GM23338 (cell line): ENCODE data around the gene SH3BP2. TPM values are rescaled to one million over a fixed set of nuclear protein-coding genes. Genes with fewer than 3 reads are reported as not detected.

Experiments
- ATAC-seq: fragments of 200-7000 bp; cut with Tn5 transposase; 3 replicates; pipeline ENCODE4 v1.9.1; 2020
- DNase-seq: peaks from one replicate; pipeline ENCODE4 v3.0.0-alpha.2; 2015; ENCODE audit warnings: low spot score
- H2AFZ ChIP-seq: fragments of 200-600 bp; sonication (generic); 2 replicates; pipeline ENCODE4 v1.8.0; 2016; ENCODE audit warnings: antibody characterized with exemption, mild to moderate bottlenecking, moderate library complexity
- H3F3A ChIP-seq: fragments of 200-600 bp; sonication (generic); replicated peaks from 2 replicates; pipeline ENCODE4 v1.8.0; 2017; ENCODE audit warnings: antibody characterized with exemption, mixed run types, low read depth
- H3K27ac ChIP-seq: fragments of 200-600 bp; sonication (generic); 2 replicates; pipeline ENCODE4 v1.6.1; 2016; ENCODE audit warnings: low read depth
- H3K27me3 ChIP-seq: fragments of 200-600 bp; sonication (generic); 2 replicates; pipeline ENCODE4 v1.8.0; 2016; ENCODE audit warnings: mild to moderate bottlenecking, mixed run types, moderate library complexity; ENCODE audit not compliant: insufficient read depth
- H3K36me3 ChIP-seq: fragments of 200-600 bp; sonication (generic); 2 replicates; pipeline ENCODE4 v1.8.0; 2016; ENCODE audit warnings: mild to moderate bottlenecking; ENCODE audit not compliant: insufficient read depth
- H3K4me1 ChIP-seq: fragments of 200-600 bp; sonication (generic); 2 replicates; pipeline ENCODE4 v1.8.0; 2016; ENCODE audit warnings: mild to moderate bottlenecking, moderate library complexity; ENCODE audit not compliant: insufficient read depth
- H3K4me2 ChIP-seq: fragments of 200-600 bp; sonication (generic); 2 replicates; pipeline ENCODE4 v1.7.1; 2017; ENCODE audit warnings: mixed run types
- H3K4me3 ChIP-seq: fragments of 200-600 bp; sonication (generic); 2 replicates; pipeline ENCODE4 v1.6.1; 2016; ENCODE audit warnings: mixed run types
- H3K79me2 ChIP-seq: fragments of 200-600 bp; sonication (generic); replicated peaks from 2 replicates; pipeline ENCODE4 v1.8.0; 2017; ENCODE audit warnings: mild to moderate bottlenecking; ENCODE audit not compliant: insufficient read depth
- H3K9me2 ChIP-seq: fragments of 200-600 bp; sonication (generic); 2 replicates; pipeline ENCODE4 v1.8.0; 2017; ENCODE audit not compliant: insufficient read depth
- H4K20me1 ChIP-seq: fragments of 200-600 bp; sonication (generic); replicated peaks from 2 replicates; pipeline ENCODE4 v1.8.0; 2017; ENCODE audit warnings: mild to moderate bottlenecking; ENCODE audit not compliant: insufficient read depth
- H3K27ac Mint-ChIP-seq: 2 replicates; pipeline ENCODE4 v1.8.0; 2020; ENCODE audit warnings: inconsistent platforms, mild to moderate bottlenecking, moderate library complexity, mixed read lengths
- H3K27me3 Mint-ChIP-seq: 3 replicates; pipeline ENCODE4 v1.8.0; 2022; ENCODE audit warnings: low read depth, mild to moderate bottlenecking, moderate library complexity, mixed read lengths, inconsistent platforms; ENCODE audit not compliant: insufficient read depth, poor library complexity
- H3K36me3 Mint-ChIP-seq: 3 replicates; pipeline ENCODE4 v1.8.0; 2021; ENCODE audit warnings: low read depth, mild to moderate bottlenecking, inconsistent platforms, moderate library complexity, mixed read lengths
- H3K4me1 Mint-ChIP-seq: 3 replicates; pipeline ENCODE4 v1.8.0; 2020; ENCODE audit warnings: mild to moderate bottlenecking, inconsistent platforms, mixed read lengths
- H3K4me3 Mint-ChIP-seq: 3 replicates; pipeline ENCODE4 v1.8.0; 2021; ENCODE audit warnings: moderate library complexity, mild to moderate bottlenecking, inconsistent platforms, mixed read lengths
- H3K9me3 Mint-ChIP-seq: 3 replicates; pipeline ENCODE4 v1.8.0; 2020; ENCODE audit warnings: moderate library complexity, mild to moderate bottlenecking, inconsistent platforms, mixed read lengths
- CREB1 ChIP-seq: fragments of 250-450 bp; sonication (Bioruptor Pico); IDR thresholded peaks from 2 replicates; pipeline ENCODE4 v1.5.0; 2020; ENCODE audit warnings: low read depth, mild to moderate bottlenecking, moderate library complexity
- CTCF ChIP-seq, 2 experiments: fragments of 200-600 bp in 1 of 2; sonication (generic) in 1 of 2; conservative IDR thresholded peaks; 2 replicates each; pipeline versions ENCODE4 v1.5.1 to v1.6.1; 2016 to 2017; ENCODE audit warnings: antibody characterized with exemption in 2 of 2, low read depth in 2 of 2, mild to moderate bottlenecking in 2 of 2, moderate library complexity in 1 of 2
- EZH2 ChIP-seq: fragments of 200-600 bp; sonication (generic); IDR thresholded peaks from one replicate; pipeline ENCODE4 v1.8.0; 2017; ENCODE audit warnings: antibody characterized with exemption, mild to moderate bottlenecking, low read depth; ENCODE audit not compliant: unreplicated experiment
- EZH2phosphoT487 ChIP-seq: fragments of 200-600 bp; sonication (generic); IDR thresholded peaks from one replicate; pipeline ENCODE4 v1.8.1; 2018; ENCODE audit warnings: antibody characterized with exemption; ENCODE audit not compliant: unreplicated experiment
- JUNB ChIP-seq: IDR thresholded peaks from one replicate; pipeline ENCODE4 v1.6.1; 2016; ENCODE audit warnings: antibody characterized with exemption; ENCODE audit not compliant: unreplicated experiment
- NANOG ChIP-seq: IDR thresholded peaks from 2 replicates; pipeline ENCODE4 v1.6.1; 2016; ENCODE audit warnings: antibody characterized with exemption, borderline replicate concordance
- POLR2AphosphoS5 ChIP-seq: IDR thresholded peaks from 2 replicates; pipeline ENCODE4 v1.6.1; 2016; ENCODE audit warnings: antibody characterized with exemption, low read depth
- REST ChIP-seq: IDR thresholded peaks from one replicate; pipeline ENCODE4 v1.6.1; 2018; ENCODE audit warnings: antibody characterized with exemption; ENCODE audit not compliant: unreplicated experiment
- STAT1 ChIP-seq: IDR thresholded peaks from one replicate; pipeline ENCODE4 v1.6.1; 2016; ENCODE audit warnings: antibody characterized with exemption; ENCODE audit not compliant: unreplicated experiment
- ZNF114 ChIP-seq: fragments of 250-450 bp; sonication (Bioruptor Pico); IDR thresholded peaks from 2 replicates; pipeline ENCODE4 v1.5.0; 2020; ENCODE audit warnings: mild to moderate bottlenecking, moderate library complexity
- ZNF331 ChIP-seq: fragments of 250-450 bp; sonication (Bioruptor Pico); IDR thresholded peaks from 2 replicates; pipeline ENCODE4 v1.5.0; 2020; ENCODE audit warnings: low read depth, mild to moderate bottlenecking, moderate library complexity
- ZNF462 ChIP-seq: fragments of 250-450 bp; sonication (Bioruptor Pico); IDR thresholded peaks from 2 replicates; pipeline ENCODE4 v1.5.0; 2020; ENCODE audit warnings: mild to moderate bottlenecking, moderate library complexity
- polyA plus RNA-seq: library from polyadenylated mRNA; unstranded; fragments of >200 nt; fragmentation: Nextera tagmentation; extraction: Ambion mirVana; gene quantifications from 2 replicates; pipeline ENCODE4 v1.2.1, GENCODE V29; 2016
- total RNA-seq: library from RNA; depleted of rRNA; stranded (reverse); fragments of >200 nt; shearing (Covaris generic); gene quantifications from 2 replicates; pipeline ENCODE4 v1.2.3, GENCODE V29; 2014
- TF ChIP-seq, protein P1 (sequence below): IDR thresholded peaks from 2 replicates; pipeline ENCODE4 v1.6.1; 2016; ENCODE audit warnings: antibody characterized with exemption

The SH3BP2 gene
- total and polyA plus RNA-seq, 2 experiments from 2014 or later = 15.2 to 43.9 TPM

DNA sequence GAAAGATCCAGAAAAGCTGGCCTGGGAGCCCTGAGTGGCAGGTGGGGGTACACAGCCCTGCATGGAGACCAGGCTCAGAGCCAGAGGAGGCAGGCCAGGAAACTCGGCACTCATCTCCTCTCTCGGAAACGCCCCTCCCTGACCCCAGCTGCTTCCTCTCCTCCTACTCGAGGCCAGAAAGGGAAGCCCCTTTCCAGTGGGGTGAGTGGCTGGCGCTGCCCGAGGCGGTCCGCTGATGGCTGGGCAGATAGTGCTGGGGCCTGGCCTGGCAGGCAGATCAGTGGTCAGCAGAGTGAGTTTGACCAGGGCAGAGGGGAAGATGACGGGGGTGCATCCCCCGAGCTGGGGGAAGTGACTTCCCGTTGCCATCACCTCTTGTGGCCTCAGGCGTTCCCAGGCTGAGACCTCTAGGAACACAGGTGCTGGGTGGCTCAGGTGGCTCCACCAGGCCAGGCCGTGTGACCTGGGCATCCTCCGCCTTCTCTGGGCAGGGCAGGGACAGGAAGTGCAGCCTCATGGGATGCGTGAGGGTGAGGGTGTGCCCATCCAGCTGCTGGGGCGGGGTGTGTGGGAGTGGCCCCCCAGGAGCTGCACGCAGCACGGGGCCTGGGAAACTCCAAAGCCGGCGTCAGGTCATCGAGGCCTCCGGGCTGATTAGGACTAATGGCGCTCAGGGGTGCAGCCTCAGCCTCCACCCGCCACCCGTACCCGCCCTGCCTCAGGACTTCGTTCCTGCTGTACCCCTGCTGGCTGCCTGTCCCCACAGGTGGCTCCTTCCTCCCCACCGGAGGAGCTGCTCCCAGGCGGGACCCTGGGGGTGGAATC lies 5.7 kb downstream of the SH3BP2 start:
- H3K79me2 ChIP-seq = no peaks in the 10 kb centered on the region

More for the DNA sequence above, 5.7 kb downstream of the SH3BP2 start:
- no peak for DNase-seq
- TF ChIP-seq ZNF331 (CRISPR knock-in tag) = no peak
- TF ChIP-seq ZNF114 = no peak
- TF ChIP-seq EZH2 = no peak
- TF ChIP-seq, protein P1, sequence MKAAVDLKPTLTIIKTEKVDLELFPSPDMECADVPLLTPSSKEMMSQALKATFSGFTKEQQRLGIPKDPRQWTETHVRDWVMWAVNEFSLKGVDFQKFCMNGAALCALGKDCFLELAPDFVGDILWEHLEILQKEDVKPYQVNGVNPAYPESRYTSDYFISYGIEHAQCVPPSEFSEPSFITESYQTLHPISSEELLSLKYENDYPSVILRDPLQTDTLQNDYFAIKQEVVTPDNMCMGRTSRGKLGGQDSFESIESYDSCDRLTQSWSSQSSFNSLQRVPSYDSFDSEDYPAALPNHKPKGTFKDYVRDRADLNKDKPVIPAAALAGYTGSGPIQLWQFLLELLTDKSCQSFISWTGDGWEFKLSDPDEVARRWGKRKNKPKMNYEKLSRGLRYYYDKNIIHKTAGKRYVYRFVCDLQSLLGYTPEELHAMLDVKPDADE = no peak
- no peak for TF ChIP-seq CREB1
- no peak for TF ChIP-seq REST
- no peak for TF ChIP-seq STAT1
- no peak for TF ChIP-seq JUNB
- no peak for TF ChIP-seq ZNF462 (CRISPR knock-in tag)
- TF ChIP-seq CTCF (conservative IDR thresholded peaks at IDR 0.05; ENCODE audit: low read depth in 2 of 2) = no peak
- TF ChIP-seq POLR2AphosphoS5 = no peak
- no peak for TF ChIP-seq NANOG
- no peak for TF ChIP-seq EZH2phosphoT487
- Mint-ChIP-seq H3K27me3 (peaks cover 17% of the 10 kb centered on the region), H3K4me3 (no peak overlapping the region), H3K9me3 (no peaks in the 10 kb centered on the region), H3K4me1 (peaks cover 32% of the 10 kb centered on the region), H3K27ac (no peak overlapping the region), H3K36me3 (no peaks in the 10 kb centered on the region)
- 0 out of 2 replicates have a peak overlapping the region, but pooled peaks have one; percentile 32 for H3K27ac ChIP-seq
- ATAC-seq = no peak
- no peaks in the 10 kb centered on the region for H3K36me3 ChIP-seq
- H3F3A ChIP-seq = peaks cover 6% of the 10 kb centered on the region
- no peaks in the 10 kb centered on the region for H4K20me1 ChIP-seq
- H3K9me2 ChIP-seq = no peaks in the 10 kb centered on the region
- peaks cover 6% of the 10 kb centered on the region for H3K27me3 ChIP-seq
- H3K4me3 ChIP-seq = no peak overlapping the region
- H3K4me2 ChIP-seq = no peak overlapping the region
- no peak overlapping the region for H2AFZ ChIP-seq
- H3K4me1 ChIP-seq = peaks cover 16% of the 10 kb centered on the region; the same call in 1 of the 2 replicates
